HEK293 (cell line): ENCODE measurements around the gene ARHGAP10.

Experiments used
- SALL2 ChIP-seq: fragments of 450-650 bp; formaldehyde crosslinking; IDR thresholded peaks from 2 replicates; pipeline ENCODE4 v1.5.0; 2017; ENCODE audit warnings: missing biosample characterization, mild to moderate bottlenecking, missing genetic modification characterization, borderline replicate concordance
- ZBTB1 ChIP-seq: fragments of 450-650 bp; formaldehyde crosslinking; IDR thresholded peaks from 2 replicates; pipeline ENCODE4 v1.5.1; 2016; ENCODE audit warnings: missing biosample characterization, missing genetic modification characterization
- ZFP69B ChIP-seq: fragments of 450-650 bp; formaldehyde crosslinking; IDR thresholded peaks from 2 replicates; pipeline ENCODE4 v1.5.1; 2016; ENCODE audit warnings: missing biosample characterization, missing genetic modification characterization
- ZNF121 ChIP-seq: fragments of 450-650 bp; formaldehyde crosslinking; IDR thresholded peaks from 2 replicates; pipeline ENCODE4 v1.5.1; 2016; ENCODE audit warnings: missing biosample characterization, missing genetic modification characterization
- ZNF324 ChIP-seq: fragments of 450-650 bp; formaldehyde crosslinking; IDR thresholded peaks from 2 replicates; pipeline ENCODE4 v1.5.1; 2016; ENCODE audit warnings: missing biosample characterization, missing genetic modification characterization
- ZNF416 ChIP-seq: fragments of 450-650 bp; formaldehyde crosslinking; IDR thresholded peaks from 2 replicates; pipeline ENCODE4 v1.5.1; 2016; ENCODE audit warnings: missing biosample characterization, missing genetic modification characterization
- ZNF561 ChIP-seq: fragments of 450-650 bp; IDR thresholded peaks from 2 replicates; pipeline ENCODE4 v1.5.1; 2018; ENCODE audit warnings: missing biosample characterization, missing genetic modification characterization, borderline replicate concordance
- TF ChIP-seq, protein P1 (sequence below): fragments of 450-650 bp; formaldehyde crosslinking; IDR thresholded peaks from 2 replicates; pipeline ENCODE4 v1.5.1; 2016; ENCODE audit warnings: missing biosample characterization, missing genetic modification characterization
- TF ChIP-seq, protein P2 (sequence below): fragments of 450-650 bp; formaldehyde crosslinking; IDR thresholded peaks from 2 replicates; pipeline ENCODE4 v1.5.1; 2016; ENCODE audit warnings: missing biosample characterization, missing genetic modification characterization

DNA sequence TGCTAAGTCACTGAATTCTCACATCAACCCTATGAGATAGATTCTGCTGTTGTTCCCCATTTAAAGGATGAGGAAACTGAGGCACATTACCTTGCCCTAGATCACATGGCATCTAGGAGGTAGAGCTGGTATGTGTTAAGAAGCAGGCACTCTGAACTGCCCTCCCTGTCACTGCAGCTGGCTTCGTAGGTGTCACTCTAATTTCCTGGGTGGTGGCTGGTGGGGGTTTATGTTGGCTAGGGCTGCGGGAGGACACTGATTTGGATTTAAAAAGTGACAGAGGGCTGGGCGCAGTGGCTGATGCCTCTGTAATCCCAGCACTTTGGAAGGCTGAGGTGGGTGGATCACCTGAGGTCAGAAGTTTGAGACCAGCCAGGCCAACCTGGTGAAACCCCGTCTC, 93.0 kb downstream of the ARHGAP10 start:
- TF ChIP-seq, protein P1, sequence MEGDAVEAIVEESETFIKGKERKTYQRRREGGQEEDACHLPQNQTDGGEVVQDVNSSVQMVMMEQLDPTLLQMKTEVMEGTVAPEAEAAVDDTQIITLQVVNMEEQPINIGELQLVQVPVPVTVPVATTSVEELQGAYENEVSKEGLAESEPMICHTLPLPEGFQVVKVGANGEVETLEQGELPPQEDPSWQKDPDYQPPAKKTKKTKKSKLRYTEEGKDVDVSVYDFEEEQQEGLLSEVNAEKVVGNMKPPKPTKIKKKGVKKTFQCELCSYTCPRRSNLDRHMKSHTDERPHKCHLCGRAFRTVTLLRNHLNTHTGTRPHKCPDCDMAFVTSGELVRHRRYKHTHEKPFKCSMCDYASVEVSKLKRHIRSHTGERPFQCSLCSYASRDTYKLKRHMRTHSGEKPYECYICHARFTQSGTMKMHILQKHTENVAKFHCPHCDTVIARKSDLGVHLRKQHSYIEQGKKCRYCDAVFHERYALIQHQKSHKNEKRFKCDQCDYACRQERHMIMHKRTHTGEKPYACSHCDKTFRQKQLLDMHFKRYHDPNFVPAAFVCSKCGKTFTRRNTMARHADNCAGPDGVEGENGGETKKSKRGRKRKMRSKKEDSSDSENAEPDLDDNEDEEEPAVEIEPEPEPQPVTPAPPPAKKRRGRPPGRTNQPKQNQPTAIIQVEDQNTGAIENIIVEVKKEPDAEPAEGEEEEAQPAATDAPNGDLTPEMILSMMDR = no peak
- TF ChIP-seq, protein P2, sequence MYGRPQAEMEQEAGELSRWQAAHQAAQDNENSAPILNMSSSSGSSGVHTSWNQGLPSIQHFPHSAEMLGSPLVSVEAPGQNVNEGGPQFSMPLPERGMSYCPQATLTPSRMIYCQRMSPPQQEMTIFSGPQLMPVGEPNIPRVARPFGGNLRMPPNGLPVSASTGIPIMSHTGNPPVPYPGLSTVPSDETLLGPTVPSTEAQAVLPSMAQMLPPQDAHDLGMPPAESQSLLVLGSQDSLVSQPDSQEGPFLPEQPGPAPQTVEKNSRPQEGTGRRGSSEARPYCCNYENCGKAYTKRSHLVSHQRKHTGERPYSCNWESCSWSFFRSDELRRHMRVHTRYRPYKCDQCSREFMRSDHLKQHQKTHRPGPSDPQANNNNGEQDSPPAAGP (tag by site-specific recombination) = no peak
- TF ChIP-seq SALL2 (tag by site-specific recombination) (no peak), ZNF121 (no peak), ZNF416 (no peak), ZNF561 (tag by site-specific recombination) (no peak), ZBTB1 (tag by site-specific recombination) (no peak), ZNF324 (no peak), ZFP69B (tag by site-specific recombination) (no peak)
